Measurements from ENCODE around the gene DOK1. TPM values are rescaled to one million over a fixed set of nuclear protein-coding genes. Genes with fewer than 3 reads are reported as not detected.

DOK1 gene
- total and polyA plus RNA-seq, 8 donors, result 5.9 to 89.3 (median 14.8) TPM

DNA sequence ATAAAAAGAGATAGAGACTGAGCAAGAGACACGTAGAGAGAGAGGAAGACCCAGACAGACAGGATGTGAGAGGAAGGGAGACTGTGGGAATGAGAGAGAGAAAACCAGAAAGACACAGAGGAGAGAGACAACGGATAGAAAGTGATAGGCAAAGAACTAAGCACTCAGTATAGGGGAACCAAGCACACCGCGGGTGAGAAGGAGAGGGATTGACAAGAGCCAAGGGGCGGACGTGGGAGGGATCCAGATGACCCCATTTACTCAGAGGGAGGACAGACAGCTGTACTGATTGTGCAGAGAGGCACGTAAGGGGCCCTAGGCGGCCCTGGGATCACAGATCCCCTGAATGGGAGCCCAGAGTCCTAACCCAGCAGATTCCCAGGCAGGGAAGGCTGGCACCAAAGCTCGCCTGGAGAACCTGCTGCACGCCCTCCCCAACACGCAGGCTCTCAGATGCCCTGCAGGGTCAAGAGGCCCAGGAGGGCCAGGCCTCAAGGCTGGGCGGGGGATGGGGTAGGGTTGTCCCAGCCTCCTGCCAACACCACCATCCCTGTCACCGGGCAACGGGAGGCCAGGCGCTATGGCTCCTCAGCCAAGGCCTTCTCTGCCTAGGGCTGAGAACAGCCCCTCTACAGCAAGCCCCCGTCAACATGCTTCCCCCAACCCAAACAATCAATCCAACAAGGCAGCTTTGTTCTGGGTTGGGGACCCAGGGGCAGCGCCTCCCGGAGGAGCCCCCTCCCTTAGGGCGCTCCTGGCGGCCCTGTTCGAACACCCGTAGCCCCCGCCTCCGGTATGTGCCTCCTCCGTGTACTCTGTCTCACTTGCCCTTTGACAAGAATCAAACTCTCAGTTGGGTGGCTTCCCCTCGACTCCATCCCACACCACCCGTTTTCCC lies 1.4 kb upstream of the DOK1 start:
- Histone ChIP-seq H3K4me1 (peaks cover 14 to 75% (median 51%) of the 10 kb centered on the region in 4 donors), H3K9me3 (no peaks in the 10 kb centered on the region), H3K27ac (peak overlapping the region; percentile 10 to 94 (median 91)), H3K27me3 (peaks cover 0 to 5% (median 0%) of the 10 kb centered on the region in 3 donors), H3K36me3 (peaks cover 8 to 14% (median 10%) of the 10 kb centered on the region in 4 donors), H3K4me3 (peak overlapping the region; percentile 78 to 85 (median 80))
- peak in 1 of 2 donors; percentile 67 for DNase-seq
- intact Hi-C loops (cut with DNase I; ENCODE audit: low total_unique reads), result no loop called here
- TF ChIP-seq, protein P1, sequence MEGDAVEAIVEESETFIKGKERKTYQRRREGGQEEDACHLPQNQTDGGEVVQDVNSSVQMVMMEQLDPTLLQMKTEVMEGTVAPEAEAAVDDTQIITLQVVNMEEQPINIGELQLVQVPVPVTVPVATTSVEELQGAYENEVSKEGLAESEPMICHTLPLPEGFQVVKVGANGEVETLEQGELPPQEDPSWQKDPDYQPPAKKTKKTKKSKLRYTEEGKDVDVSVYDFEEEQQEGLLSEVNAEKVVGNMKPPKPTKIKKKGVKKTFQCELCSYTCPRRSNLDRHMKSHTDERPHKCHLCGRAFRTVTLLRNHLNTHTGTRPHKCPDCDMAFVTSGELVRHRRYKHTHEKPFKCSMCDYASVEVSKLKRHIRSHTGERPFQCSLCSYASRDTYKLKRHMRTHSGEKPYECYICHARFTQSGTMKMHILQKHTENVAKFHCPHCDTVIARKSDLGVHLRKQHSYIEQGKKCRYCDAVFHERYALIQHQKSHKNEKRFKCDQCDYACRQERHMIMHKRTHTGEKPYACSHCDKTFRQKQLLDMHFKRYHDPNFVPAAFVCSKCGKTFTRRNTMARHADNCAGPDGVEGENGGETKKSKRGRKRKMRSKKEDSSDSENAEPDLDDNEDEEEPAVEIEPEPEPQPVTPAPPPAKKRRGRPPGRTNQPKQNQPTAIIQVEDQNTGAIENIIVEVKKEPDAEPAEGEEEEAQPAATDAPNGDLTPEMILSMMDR (IDR thresholded peaks at IDR 0.05), result no peak
- TF ChIP-seq EP300 (IDR thresholded peaks at IDR 0.05) (no peak), POLR2AphosphoS5 (IDR thresholded peaks at IDR 0.05) (no peak), POLR2A (IDR thresholded peaks at IDR 0.05) (no peak)
- WGBS, 5 donors, result 45 to 57% (median 55%) methylated on average over 25 to 27 of the region's 27 CpGs

GRCh38 chr2:74554820-74555531 lies 456 bp downstream of the DOK1 start:
- Histone ChIP-seq H3K9me3 (no peaks in the 10 kb centered on the region), H3K27ac (peak overlapping the region; percentile 88 to 94 (median 91)), H3K36me3 (peaks cover 8 to 14% (median 10%) of the 10 kb centered on the region in 4 donors), H3K4me1 (peaks cover 0 to 68% (median 41%) of the 10 kb centered on the region in 4 donors), H3K27me3 (no peaks in the 10 kb centered on the region), H3K4me3 (peak overlapping the region; percentile 78 to 85 (median 80))
- TF ChIP-seq POLR2A (IDR thresholded peaks at IDR 0.05), result peak in 1 of 4 donors; percentile 1
- TF ChIP-seq, protein P1 (IDR thresholded peaks at IDR 0.05), result no peak
- peak; percentile 66 to 81 for DNase-seq
- WGBS, 5 donors, result 0 to 3% (median 1%) methylated on average over 26 to 58 of the region's 58 CpGs
- intact Hi-C loops (cut with DNase I; ENCODE audit: low total_unique reads), result no loop called here

GRCh38 chr2:74555610-74556103 lies 1.1 kb downstream of the DOK1 start:
- 58 to 76% (median 66%) methylated on average over 11 to 17 of the region's 17 CpGs for WGBS, 5 donors
- Histone ChIP-seq H3K9me3 (no peaks in the 10 kb centered on the region), H3K27ac (peak overlapping the region; percentile 88 to 94 (median 91)), H3K36me3 (peaks cover 8 to 14% (median 10%) of the 10 kb centered on the region in 4 donors), H3K27me3 (no peaks in the 10 kb centered on the region), H3K4me1 (peaks cover 0 to 65% (median 41%) of the 10 kb centered on the region in 4 donors), H3K4me3 (peak overlapping the region; percentile 78 to 85 (median 80))
- TF ChIP-seq POLR2A (IDR thresholded peaks at IDR 0.05) (no peak), EP300 (IDR thresholded peaks at IDR 0.05) (no peak), POLR2AphosphoS5 (IDR thresholded peaks at IDR 0.05) (no peak)
- TF ChIP-seq, protein P1 (IDR thresholded peaks at IDR 0.05), result no peak
- intact Hi-C loops (cut with DNase I; ENCODE audit: low total_unique reads), result no loop called here
- no peak for DNase-seq

DNA sequence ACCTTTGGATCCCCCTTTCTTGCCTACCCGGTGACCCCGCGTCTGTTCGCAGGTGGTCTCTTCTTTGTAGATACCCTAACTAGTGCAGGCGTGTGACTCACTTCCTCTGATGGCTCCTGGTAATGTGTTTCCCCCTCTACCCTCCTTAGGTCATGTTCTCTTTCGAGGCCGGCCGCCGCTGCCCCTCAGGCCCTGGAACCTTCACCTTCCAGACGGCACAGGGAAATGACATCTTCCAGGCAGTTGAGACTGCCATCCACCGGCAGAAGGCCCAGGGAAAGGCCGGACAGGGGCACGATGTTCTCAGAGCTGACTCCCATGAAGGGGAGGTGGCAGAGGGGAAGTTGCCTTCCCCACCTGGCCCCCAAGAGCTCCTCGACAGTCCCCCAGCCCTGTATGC lies 1.6 kb downstream of the DOK1 start:
- Histone ChIP-seq H3K4me1 (peaks cover 0 to 65% (median 41%) of the 10 kb centered on the region in 4 donors), H3K27me3 (no peaks in the 10 kb centered on the region), H3K36me3 (peaks cover 8 to 14% (median 10%) of the 10 kb centered on the region in 4 donors), H3K9me3 (no peaks in the 10 kb centered on the region), H3K27ac (peak overlapping the region in 2 of 5 donors; percentile 91 to 94), H3K4me3 (peak overlapping the region in 2 of 4 donors; percentile 78 to 85)
- TF ChIP-seq POLR2AphosphoS5 (IDR thresholded peaks at IDR 0.05) (no peak), EP300 (IDR thresholded peaks at IDR 0.05) (no peak), POLR2A (IDR thresholded peaks at IDR 0.05) (no peak)
- TF ChIP-seq, protein P1 (IDR thresholded peaks at IDR 0.05), result no peak
- DNase-seq, result no peak
- WGBS, 5 donors, result 79 to 94% (median 85%) methylated on average over 14 of the region's 14 CpGs
- intact Hi-C loops (cut with DNase I; ENCODE audit: low total_unique reads), result no loop called here

Data from stomach (tissue), 9 donors.